HG03108 (cell line): ENCODE data around the gene OR2T1.
A peak's percentile ranks its signal among the peaks of the same experiment; 100 is the strongest.
"Not testable (repeated sequence)": the region's sequence is repeated elsewhere in the genome, so short reads cannot be mapped to it uniquely, and the experiment has no call there.

Source experiments
- ATAC-seq: cut with Tn5 transposase; IDR thresholded peaks from one replicate; pipeline ENCODE4 v1.9.1; 2021; ENCODE audit warnings: moderate library complexity; ENCODE audit not compliant: unreplicated experiment

Gene OR2T1, protein sequence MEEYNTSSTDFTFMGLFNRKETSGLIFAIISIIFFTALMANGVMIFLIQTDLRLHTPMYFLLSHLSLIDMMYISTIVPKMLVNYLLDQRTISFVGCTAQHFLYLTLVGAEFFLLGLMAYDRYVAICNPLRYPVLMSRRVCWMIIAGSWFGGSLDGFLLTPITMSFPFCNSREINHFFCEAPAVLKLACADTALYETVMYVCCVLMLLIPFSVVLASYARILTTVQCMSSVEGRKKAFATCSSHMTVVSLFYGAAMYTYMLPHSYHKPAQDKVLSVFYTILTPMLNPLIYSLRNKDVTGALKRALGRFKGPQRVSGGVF

DNA sequence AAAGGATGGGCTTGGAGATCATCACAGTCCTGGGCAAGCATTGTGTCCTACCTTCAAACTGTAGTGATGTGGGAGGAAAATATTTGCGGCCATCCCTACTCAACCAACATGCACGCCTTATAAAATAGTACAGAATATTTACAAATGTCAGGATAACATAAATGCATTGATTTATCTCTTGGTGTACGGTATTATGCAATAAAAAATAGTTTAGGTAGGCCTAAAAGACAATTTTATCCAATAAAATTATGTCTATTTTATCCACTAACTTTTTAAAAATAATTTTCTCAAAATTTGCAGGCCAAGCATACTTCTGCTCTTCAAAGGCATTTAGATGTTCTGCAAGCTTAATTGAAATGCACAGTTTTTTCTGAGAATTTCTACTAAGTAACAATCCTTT lies at the start of gene OR2T1:
Gene OR2T1 (plus strand): TSS at position 301 of the 400 bp plus-strand sequence. CDS start 3,100 bp downstream, outside the sequence.
- no peak for ATAC-seq

DNA sequence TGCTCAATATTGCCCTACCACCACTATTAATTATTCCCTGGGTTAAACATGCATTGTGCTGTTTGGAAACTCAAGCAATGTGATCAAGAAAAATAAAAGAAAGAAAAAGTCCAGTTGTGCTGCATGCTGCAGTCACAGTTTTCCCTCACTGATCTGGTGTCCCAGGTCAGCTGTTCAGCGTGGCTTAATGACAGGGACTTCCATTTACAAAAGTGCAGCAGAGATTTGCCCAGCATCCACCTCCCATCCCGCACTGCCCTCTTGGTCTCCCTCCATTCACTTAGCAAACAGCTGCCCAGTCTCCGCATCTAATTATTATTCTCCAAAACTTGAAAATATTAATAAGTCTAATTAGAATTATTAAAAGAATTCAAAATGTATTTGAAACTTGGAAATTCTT lies 43.4 kb upstream of the OR2T1 start:
- no peak for ATAC-seq

DNA sequence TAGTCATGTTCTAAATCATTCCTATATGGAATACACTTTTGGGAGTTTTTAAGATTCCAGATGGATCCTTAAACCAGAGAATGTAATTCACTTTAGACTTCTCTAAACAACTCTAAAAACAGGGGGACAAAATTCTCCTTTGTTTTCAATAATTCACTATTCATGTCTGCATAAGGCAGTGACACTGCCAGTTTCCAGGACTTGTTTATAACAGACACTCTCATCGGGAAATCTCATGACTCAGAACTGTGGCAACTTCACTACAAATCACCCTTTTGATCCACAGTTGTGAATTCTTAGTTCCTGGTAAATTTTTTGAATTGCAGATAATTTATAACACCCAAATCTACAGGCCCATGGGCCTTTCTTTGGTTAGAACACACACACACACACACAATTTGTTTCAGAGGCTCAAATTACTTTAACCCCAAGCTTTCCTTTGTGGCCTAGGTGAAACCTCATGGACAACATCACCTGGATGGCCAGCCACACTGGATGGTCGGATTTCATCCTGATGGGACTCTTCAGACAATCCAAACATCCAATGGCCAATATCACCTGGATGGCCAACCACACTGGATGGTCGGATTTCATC lies 41.6 kb upstream of the OR2T1 start, which contains the start of gene OR2T4:
Gene OR2T4 (plus strand): TSS at position 545 of the 595 bp plus-strand sequence. CDS start 0 bp downstream, at position 545.
- ATAC-seq = no peak

DNA sequence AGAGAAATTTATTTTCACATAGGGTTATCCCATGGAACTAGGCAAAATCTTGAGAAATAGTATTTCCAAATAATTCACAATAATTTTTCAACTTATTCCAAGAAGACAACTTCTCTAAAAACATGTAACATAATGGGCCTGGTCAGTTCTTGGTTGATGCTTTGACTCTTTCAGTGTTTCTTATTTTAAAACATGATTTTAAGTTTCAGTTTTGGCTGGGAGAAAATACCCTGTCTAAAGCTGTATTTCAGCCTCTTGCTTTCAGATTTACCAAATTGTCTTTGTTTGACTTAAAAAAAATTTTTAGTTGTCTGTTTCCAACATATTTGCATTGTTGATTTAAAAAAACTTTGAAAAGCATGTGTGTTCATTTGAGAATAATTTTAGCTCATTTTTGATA lies 36.2 kb upstream of the OR2T1 start:
- ATAC-seq = no peak

DNA sequence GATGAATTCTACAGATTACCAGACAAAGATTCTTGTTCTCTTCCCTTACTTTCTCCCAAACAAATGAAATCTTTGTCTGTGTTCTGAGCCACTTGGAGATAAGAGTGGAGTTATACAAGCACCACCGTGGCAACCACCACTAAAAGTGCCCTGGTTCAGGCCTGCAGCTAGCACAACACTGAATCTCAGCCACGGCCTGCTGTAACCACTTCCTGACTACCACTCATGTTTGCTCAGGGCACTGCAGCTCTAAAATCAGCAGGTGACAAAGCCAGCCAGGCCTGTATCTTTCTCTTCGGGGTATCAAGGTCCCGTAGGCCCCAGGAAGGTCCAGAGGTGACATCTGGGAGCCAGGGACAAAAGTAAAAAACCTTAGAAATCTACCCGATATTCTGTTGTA lies 30.5 kb upstream of the OR2T1 start:
- no peak for ATAC-seq

DNA sequence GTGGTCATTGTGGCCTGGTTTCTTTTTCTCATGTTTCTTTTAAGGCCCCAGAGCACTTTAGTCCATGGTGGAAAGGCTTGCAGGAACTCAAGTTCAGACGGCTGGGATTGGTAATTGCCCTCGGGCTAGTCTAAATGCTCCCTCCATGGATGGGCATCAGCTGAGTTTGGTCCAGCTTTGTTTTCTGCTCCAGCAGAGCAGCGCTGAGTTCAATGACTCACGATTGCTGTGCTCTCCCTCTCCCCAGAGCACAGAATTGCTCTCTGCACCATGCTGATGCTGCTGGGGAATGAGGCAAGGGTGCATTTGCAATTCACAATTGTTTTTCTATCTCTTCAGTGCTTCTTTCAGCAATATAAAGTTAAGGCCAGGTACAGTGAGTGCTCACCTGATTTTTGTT lies 29.1 kb upstream of the OR2T1 start:
- ATAC-seq = no peak

DNA sequence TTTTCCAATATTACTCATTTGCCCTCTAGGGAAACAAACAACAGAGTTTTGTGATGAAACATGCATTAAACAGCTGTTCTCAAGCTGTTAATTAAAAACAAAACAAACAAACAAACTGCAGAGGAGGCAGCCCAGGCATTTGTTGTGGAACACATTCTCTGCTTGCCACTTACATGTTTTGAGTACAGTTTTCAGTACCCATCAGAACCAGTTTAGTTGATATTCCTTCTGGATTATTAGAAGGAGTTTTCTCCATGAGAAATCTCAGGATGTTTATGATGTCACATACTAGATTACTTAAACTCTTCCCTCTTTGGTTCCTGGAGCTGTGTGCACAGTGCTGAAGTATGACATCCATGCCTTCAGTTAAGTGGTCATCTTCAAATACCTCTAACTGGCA lies 27.4 kb upstream of the OR2T1 start, which contains the start of gene OR2T6:
Gene OR2T6 (plus strand): TSS at position 301 of the 400 bp plus-strand sequence. CDS start 11,863 bp downstream, outside the sequence.
- no peak for ATAC-seq

DNA sequence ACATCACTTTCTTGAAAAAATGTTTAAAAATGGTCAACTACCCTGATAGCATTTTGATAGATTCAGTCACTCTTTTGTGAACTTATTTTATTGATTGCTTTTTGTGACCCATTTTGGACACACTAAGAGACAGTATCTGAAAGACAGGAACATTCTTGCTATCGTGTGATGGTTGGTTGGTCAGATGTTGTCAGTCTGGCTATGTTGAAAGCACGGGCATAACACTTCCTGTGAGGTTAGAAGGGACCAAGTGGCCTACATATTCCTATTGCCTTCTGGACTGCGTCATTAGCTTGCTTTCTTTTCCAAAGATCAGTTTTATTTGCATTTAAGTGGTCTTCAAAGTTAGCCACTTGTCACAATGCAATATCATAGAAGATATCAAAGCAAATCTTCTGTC lies 25.9 kb upstream of the OR2T1 start:
- no peak for ATAC-seq

DNA sequence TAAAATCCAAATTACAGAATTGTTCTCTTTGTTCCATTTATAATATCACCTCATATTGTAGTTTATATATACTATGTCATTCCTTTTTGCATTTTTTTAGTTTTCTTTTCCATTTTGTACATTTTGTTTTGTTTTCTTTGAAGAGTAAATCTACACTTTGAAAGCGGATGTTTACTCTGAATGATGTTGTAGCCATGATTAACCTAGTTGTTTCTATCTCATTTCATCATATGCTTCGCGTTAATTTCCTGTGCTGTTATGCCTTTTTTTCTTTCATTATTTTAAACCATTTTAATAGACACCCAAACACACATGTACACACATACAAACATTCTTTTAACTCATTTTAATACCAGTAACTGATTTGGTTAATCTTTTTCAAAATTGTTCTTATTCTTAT lies 22.0 kb upstream of the OR2T1 start:
- ATAC-seq = no peak

DNA sequence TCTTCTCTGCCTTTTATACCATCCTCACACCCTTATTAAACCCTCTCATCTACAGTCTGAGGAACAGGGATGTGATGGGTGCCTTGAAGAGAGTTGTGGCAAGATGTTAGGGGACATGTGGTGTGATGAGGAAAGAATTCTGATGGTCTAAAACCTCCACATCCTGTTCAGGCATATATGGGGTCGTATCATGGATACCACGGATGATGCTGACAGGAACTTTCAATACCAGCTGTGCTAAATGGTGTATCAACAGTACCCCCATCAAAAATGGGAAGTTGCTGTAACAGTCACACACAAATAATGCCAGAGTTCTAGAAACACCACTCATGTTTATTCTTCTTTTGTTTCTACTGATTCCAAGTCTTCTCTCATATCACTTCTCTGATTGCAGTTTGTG lies 14.4 kb upstream of the OR2T1 start:
- no peak for ATAC-seq

DNA sequence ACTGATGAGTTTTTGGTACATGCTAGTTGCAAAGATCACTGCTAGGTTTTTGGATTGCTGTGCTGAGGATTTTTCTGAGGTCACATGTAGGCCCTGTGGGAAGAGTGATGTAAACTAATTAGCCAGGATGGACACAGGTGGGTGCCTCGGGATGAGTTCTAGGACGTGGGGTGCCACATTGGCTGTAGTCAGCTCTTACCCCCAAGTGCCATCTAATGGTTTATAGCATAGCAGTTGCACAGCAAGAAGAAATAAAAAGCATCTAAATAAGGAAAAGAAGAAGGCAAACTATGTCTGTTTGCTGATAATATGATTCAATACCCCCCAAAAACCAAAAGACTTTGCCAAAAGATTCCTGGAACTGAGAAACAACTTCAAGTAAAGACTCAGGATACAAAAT lies 9.8 kb upstream of the OR2T1 start:
- ATAC-seq = no peak

DNA sequence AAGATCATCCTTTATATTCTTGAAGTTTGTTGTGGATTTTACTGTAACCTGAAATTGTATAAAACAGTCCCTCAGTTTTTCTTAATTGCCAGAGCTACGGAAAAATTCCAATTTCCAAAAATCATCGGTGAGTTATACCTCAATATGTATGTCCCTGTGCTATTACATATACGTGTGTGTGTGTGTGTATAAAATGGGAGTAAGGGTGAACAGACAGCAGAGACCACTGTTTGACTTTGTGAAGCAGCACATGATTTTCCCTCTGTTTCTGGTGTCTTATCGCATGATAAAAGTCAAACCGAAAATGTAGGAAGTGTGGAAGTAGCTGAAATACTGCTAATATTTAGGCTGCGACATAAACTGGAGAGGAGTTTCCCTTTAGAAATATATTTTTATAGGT lies 1.2 kb downstream of the OR2T1 start:
- ATAC-seq = no peak

DNA sequence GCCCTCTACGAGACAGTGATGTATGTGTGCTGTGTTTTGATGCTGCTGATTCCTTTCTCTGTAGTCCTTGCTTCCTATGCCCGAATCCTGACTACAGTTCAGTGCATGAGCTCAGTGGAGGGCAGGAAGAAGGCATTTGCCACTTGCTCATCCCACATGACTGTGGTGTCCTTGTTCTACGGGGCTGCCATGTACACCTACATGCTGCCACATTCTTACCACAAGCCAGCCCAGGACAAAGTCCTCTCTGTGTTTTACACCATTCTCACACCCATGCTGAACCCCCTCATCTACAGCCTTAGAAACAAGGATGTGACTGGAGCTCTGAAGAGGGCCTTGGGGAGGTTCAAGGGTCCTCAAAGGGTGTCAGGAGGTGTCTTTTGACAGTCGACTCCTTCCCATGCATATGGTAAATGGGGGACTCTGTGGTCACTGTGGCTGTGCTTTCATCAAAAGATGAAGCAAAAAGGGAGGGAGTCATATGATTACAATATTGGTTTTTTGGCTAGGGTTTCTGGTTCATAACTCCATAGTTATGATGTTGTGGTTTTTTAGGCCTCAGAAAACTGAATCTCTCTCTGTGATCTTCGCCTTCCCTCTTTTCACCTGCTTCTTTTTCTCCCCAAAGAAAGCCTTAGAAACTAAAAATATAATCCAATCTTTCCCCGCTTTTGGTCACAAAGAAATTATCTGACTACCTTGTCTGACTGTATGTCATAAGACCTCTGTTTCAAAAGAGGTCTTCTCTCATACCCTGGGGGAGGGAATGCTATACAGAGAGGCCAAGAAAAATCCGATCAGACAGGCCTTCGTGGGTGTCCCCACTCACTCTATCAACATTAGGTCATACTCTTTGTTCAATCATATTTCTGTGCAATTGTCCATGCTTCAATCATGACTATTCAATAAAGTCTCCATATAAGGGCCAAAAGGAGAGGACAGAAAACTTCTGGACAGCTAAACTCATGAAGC lies 4.2 kb downstream of the OR2T1 start:
- no peak for ATAC-seq

DNA sequence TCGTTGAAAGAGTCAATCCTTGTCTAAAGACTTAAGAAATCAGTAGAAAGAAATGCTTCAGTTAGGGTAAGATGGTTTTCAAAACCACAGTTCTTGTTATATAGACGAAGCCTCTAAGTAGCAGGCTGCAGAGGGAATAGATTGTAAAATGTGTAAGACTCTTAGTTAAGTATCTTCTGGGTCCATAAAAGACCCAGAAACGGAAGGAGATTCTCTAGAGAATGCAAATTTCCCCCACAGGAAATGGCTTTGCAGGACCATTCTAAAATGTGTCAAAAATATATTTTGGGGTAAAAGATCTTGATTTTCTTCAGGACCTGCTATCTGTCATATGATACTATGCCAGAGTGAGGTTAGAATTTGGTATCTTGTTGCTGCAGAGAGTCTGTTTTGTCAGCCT lies 13.4 kb downstream of the OR2T1 start:
- no peak for ATAC-seq

DNA sequence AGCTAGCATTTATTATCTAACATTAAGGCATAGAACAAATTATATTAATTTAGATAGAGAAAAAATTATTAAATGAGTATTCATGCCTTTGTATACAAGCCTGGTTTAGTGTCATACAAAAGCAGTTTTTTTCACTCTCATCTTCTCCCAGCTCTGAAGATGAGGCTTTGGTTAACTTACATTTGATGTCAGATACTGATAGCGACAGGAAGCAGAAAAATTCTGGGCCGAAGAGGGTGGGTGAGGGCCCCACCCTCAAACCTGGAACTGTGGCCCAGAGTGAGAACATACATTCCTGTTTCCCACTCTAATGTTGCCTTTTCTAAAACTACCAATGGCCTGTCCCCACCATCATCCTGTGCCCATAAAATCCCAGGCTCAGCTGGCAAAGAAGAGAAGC lies 15.0 kb downstream of the OR2T1 start:
- no peak for ATAC-seq

DNA sequence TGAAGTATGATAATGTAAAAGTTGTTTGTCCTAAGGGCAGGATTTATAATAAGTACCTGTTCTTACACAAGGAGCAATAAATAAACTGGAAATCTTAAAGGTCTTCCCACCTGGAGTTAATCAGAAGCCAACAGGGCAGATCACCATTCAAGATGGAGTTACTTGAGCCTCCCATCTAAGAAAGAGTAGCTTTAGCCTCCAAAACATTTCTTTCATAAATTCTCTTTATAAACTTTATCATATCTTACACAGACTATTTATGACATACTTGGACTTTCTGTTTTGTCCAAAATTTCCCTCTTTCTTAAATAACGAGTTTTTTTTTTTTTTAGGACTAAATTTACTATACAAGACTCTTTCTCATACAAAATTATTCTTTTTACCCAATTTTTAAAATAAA lies 18.5 kb downstream of the OR2T1 start:
- ATAC-seq = no peak

DNA sequence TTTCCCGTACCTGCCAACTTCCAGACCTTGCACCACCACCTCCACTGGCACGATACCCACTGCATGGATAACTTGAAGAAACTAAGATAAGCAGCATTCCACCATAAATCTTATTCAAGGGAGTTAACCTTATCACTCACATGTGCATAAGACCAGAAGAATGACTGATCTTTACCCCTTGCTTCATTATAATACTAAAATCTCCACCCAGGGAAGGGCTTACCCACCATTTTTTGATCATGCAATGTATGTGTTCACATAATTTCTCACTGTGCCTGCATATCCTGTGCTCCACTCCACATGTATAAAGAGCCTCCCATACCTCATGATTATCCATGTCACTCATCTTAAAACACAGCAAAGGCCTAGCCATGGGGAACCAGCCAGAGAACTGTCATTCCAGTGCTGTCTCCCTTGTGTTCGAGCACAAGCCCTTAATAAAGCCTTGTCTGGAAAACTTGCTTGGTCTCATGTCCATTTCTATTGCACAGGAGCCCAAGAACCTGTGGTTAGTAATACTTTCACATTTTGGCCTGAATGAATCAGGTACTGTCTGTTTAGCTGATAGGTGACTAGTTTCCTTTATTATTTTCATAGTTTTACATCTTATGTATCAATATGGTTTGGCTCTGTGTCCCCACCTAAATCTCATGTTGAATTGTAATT lies 24.8 kb downstream of the OR2T1 start:
- peak; percentile 26 for ATAC-seq

DNA sequence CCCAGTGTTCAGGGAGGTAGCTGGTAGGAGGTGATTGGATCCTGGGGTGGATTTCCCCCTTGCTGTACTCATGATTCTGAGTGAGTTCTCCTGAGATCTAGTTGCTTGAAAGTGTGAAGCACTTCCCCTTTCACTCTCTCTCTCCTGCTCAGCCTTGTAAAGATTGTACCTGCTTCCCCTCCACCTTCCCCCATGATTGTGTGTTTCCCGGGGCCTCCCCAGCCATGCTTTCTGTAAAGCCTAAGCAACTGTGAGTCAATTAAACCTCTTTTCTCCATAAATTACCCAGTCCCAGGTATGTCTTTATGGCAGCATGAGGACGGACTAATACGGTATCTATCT lies 25.3 kb downstream of the OR2T1 start:
- ATAC-seq = peak; percentile 97

DNA sequence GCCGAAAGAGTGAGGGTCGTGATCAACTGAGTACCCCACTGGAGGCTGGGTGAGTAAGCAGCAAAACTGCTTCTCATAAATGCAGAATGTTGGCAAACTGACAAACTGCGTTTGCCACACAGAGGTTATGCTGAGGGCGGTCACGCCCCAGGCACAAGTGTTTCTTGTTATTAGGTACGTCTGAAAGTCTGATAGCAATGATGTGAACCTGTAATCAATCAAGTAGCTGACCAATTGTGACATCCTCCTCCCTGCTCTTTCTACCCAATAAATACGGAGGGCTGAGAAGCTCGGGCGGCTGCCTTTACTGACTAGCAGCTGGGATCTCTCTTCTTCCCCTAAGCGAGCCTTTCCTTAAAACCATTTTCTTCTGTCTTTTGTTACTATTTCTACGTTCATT lies 28.8 kb downstream of the OR2T1 start:
- ATAC-seq = not testable (repeated sequence)

DNA sequence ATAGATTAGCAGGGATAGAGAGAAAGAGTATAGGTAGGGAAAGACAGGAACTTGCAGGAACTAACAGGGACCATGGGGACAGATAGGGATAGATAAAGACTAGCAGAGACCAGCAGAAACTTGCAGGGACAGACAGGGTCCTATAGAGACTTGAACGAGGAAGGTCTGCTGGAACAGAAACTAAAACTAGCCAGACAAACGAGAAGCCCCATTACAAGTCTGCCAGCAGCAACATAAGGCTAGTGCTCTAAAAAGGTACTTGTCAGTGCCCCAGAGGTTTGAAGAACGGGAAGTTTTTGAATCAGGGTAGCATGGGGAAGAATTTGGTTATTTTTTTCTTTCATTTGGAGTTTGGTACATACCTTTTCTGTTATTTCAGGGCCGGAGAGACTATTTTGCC lies 29.4 kb downstream of the OR2T1 start:
- not testable (repeated sequence) for ATAC-seq

DNA sequence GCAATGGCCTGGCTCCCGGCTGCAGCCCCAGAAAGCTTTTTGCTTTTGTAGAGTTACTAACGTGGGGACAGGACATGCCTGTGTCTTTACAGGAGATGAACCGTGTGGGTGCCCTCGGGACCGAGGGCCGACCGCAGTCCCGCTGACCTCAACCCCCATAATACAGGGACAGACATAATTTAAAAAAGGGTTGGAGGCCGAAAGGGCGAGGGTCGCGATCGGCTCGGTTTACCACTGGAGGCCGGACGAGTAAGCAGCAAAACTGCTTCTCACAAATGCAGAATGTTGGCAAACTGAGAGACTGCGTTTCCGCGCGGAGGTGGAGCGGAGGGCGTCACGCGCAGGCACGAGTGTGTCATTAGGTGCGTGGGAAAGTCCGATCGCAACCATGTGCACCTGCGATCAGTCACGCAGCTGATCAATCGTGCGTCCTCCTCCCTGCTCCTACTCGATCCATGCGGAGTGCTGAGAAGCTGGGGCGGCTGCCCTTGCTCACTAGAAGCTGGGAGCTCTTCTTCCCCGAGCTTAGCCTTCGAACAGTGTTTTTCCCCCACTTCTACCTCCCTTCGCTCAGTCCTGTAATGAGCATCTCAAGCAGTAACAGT lies 31.1 kb downstream of the OR2T1 start:
- ATAC-seq = not testable (repeated sequence)
